GM19099 (cell line): ENCODE results near the gene KDM3A.

Source experiments
- POLR2A ChIP-seq: IDR thresholded peaks from 3 replicates; pipeline ENCODE4 v1.6.1; 2011; ENCODE audit warnings: low read depth; ENCODE audit not compliant: insufficient read length; ENCODE audit errors: extremely low read depth

Gene KDM3A

DNA sequence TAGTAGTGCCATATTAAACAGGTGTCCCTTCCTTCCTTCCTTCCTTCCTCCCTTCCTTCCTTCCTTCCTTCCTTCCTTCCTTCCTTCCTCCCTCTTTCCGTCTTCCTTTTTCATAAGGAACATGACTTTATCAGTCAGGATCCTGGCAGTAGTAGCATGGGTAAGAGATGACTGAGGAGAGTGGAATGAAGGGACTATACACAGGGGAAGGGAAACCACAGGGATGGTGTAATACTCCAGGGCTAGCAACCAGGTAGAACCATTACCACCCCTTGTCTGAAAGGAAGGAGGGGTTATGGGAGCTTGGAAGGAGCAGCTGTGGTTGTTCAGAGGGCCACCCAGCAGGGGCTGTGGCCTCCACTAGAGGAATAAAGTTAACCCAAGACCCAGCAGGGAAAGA, 23.2 kb upstream of the KDM3A start:
- TF ChIP-seq POLR2A: no peak

DNA sequence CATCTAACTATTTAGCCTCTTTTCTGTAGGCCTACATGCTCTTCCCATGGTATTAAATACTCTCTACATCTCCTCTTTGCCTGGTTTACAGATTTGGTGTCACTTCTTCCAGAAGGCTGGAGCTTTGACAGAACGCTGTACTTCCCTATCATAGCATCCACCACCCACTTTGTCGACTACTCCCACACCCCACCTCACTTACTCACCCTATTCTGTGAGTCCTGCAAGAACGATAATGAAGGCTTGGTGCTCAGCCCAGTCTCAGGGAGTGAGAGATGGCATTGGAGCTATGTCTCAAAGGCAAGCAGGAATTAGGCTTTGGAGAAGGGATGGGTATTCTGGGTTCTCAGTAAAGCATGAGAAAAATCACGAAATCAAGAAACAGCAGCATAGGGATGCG, 20.3 kb upstream of the KDM3A start:
- TF ChIP-seq POLR2A: no peak

DNA sequence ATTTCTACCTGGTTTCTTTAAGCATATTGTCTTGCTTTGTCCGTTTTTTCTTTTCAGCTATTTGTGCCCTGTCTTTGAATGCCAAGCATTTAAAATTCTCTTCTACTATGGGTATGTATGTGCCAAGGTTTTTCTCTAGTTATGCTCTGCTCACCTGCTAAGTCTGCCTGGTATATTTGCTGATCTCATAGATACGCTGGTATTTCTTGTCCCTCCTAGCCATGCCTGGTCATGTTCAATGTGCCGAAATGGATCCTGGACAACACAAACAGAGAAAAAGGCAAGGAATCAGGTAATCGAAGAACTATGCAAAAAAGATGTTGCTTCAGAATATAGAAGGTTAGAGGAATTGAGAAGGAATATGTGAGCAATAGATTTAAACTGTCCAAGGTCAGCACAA, 14.9 kb upstream of the KDM3A start:
- no peak for TF ChIP-seq POLR2A

DNA sequence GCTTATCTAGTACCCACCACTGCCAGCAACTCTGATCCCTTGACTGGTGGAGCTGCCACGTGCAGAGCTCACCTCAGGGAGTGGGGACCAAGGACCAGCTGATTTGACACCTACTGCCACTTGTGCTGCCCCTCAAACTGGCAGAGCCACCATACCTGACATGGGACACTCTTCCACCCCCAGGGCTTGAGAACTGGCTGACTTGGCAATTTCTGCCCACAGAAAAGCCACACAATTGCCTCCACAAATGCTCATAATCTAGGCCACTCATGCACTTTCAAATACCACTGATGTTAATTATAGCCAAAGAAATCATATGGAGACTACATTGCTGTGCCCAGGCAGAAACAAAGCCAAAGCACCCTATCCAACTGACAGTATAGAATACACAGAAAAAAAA, 11.8 kb upstream of the KDM3A start:
- TF ChIP-seq POLR2A: no peak

DNA sequence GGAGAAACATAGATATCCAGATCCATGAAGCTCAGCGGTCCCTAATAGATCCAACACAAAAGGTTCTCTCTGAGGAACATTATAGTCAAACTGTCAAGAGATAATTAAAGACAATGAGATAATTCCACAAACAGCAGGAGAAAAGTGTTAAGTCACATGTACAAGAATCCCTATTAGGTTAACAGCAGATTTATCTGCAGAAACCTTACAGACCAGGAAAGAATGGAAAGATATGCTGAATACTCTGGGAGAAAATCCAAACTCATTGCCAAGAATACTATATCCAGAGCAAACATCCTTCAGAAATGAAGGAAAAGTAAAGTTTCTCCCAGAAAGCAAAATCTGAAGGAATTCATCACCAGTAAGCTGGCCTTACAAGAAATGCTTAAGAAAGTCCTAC, 10.8 kb upstream of the KDM3A start:
- TF ChIP-seq POLR2A: no peak

DNA sequence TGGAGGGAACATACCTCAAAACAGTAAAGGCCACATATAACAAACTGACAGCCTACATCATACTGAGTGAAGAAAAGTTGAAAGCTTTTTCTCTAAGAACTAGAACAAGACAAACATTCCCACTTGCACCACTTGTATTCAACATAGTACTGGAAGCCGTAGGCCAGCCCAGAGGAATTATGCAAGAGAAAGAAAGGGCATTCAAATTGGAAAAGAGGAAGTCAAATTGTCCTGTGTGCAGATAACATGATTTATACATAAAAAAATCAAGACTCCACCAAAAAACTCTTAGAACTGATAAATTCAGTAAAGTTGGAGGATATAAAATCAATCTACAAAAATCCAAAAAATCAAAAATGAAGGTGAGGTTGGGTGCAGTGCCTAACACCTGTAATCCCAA, 8.0 kb upstream of the KDM3A start:
- TF ChIP-seq POLR2A: no peak

DNA sequence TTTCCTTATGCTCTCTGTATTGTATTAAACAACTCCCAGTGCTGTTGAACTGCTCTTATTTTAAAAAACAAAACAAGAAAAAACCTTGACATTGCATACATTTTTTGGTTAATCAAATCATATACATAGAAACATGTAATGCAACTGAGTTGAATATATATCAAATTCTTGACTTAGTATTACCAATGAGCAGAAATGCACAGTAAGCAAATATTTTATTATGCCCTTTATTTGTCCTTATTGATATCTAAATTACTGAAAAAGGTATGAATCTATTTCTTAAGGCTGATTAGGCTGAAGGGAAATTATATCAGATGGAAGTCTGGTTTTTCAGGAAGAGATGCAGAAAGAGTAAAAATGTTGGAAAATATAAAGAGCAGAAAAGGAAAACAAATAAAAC, 6.9 kb upstream of the KDM3A start:
- TF ChIP-seq POLR2A: no peak

DNA sequence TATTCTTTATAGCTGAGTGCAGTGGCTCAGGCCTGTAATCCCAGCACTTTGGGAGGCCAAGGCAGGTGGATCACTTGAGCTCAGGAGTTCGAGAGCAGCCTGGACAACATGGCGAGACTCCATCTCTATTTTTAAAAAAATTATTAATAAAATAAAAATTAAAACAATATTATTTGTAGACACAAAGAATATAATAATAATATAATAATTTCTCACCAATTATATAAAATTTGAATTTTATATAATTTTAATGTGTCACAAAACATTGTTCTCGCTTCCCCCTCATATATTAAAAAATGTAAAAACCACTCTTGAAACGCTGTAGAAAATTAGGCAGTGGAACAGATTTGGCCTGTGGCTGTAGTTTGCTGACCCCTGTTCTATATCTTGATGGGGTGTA, 5.6 kb upstream of the KDM3A start:
- no peak for TF ChIP-seq POLR2A

DNA sequence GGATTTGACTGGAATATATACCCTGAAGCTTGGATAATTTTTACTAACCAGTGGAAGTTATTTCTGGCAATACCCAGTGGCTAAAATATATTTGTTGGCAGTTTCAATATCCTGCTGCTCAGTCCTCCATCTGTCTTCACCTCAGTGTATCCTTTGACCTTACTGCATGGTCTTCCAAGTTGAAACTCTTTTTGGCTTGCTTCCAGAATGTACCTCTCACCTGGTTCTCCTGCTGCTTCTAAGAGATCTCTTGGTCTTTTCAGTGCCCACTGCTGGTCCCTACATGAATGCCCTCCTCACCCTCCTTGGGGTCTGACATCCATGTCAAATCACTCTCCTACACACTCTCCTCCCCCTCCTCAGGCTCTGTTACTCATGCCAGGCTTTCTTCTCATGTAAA, 4.8 kb upstream of the KDM3A start:
- TF ChIP-seq POLR2A: no peak

DNA sequence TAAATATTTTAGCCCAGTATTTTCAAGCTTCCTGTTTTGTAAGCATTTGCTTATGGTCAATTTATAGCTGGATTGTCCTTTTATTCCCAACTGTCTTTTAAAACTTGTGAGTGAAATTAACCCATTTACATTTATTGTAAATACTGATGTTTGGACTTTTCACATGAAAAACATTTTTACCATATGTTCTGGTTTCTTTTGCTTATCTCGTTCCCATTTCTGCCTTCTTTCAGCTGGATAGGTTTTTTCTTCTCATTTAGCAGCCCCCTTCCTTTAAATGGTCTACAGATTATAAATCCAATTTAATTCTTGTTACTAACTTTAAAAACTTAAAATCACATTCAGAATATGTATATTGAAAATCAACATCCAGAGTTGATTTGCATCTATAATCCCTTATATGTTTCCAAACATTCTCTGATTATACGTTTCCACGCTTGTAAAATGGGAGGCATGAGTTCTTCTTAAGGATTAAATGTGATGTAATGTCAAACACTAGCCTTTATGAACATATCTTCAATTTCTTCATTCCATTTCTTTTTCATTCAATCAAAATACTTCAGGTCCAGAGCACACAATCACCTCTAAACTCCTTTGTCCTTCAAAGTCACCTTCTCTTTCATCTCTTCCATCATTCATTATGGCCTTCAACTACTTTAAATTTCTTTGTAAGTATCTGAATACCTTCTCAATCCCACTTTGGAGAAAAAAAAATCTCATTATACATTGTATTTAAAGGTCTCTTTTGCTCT, 1.1 kb upstream of the KDM3A start:
- no peak for TF ChIP-seq POLR2A

DNA sequence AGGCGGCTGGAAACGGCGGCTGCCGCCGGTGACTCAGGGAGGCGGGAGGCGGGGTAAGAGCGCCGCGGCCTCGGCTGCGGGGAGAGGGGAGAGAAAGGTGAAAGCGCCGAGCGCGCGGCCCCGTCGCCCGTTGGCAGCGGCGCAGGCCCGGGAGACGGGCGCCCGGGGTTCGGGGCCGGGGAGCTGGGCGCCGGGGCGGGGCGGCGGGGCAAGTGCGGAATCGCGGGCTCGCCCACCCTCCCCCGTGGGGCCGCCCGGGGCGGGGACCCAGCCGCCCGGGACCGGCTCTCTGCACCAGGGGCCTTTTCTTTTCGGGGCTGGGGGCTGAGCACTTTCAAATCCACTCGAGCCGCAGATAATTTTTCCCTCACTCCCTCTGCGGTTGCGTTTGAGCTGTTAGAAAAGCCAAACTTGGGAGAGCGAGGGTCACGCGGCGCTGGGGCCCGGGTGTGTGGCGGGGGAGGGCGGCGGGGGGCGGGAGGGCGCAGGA, 266 bp downstream of the KDM3A start:
- peak; percentile 91 for TF ChIP-seq POLR2A

DNA sequence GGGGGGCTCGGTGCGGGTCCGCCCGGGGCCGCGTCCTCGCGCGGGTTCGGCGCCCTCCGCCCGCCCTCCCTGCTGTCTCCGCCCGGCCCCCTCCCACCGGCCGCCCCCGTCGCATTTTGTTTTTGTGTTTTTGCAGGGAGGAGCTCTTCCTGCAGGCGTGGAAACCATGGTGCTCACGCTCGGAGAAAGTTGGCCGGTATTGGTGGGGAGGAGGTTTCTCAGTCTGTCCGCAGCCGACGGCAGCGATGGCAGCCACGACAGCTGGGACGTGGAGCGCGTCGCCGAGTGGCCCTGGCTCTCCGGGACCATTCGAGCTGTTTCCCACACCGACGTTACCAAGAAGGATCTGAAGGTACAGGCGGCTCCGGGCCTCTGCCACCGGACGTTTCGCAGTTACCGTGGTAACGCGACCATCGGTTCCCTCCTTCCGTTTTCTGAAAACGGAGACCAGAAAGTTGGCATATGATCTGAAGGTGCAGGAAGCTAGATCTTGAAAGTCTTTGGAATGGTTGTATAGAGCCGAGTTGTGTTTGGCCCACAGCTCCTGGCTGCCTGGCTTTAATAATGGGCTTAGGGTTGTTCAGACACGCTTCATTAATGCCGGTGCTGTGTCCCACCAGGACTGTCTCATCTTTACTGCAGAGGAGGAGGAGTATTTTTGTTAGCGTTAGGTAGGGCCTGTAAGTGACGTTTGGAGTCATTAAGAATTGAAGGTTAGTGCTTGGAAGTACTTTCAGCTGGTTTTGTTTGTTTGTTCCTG, 891 bp downstream of the KDM3A start:
- no peak for TF ChIP-seq POLR2A

DNA sequence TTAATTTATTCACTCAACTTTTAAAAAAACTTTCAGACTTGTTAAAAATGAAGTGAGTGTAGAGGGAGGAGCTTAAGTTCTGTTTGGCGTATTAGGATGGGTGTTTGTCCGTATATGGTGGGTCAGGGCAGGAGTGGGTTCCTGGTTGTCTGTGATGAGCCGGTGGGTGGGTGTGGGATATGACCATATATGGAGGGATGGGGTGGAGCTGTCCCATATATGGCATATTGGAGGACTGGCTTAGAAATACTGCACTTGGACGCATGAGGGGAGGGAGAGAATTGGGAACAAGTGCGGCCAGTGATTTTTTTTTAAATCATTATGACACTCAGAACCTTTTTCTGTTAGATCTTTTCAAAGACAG, 1.5 kb downstream of the KDM3A start:
- no peak for TF ChIP-seq POLR2A

DNA sequence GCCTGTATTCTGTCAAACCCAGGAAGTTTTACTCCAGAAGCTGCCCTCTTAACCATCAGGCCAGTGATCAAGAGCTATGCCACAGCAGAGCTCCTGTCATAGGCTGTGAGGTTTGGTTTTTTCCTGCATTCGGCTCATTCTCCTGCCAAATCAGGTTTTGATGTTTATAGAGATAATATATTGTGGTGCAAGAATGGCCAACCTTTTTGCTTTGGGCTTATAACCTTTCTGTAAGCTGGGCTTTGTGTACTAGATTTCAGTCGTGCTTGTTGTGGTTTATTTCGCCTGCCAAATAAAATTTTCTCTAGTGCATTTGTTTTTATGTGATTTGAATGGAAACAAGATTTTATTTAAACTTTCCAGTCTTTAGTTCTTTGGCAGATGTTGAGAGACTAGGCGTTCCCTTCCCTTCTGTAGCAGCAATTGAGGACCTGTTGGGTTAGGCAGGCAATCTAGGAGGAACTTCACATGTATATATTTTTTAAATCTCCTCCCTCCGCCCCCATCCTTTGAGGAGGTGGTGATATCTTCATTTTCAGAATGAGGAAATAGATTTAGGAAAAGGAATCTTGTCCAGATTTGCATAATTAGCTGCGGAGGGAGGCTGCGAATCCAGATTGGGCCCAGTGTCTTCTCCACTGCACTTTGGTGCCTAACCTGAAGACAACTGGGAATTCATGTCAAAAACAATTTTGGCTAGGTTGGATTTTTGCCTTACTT, 2.6 kb downstream of the KDM3A start:
- TF ChIP-seq POLR2A: no peak

DNA sequence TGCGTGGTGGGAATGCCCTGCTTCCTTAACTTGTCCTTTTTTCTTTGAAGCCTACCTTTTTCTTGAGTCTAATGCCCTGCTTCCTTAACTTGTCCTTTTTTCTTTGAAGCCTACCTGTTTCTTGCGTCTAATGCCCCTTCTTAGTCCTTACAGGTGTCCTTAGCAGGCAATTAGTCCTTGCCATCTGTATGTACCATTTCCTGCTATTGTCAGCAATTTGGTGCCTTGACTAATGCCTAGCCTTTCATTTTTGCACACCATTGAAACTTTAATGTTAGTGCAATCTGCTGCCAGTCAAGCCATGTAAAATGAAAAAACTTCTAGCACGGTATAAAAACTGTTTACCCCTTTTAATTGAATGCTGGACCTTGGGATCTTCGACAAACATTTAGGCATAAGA, 4.3 kb downstream of the KDM3A start:
- TF ChIP-seq POLR2A: no peak

DNA sequence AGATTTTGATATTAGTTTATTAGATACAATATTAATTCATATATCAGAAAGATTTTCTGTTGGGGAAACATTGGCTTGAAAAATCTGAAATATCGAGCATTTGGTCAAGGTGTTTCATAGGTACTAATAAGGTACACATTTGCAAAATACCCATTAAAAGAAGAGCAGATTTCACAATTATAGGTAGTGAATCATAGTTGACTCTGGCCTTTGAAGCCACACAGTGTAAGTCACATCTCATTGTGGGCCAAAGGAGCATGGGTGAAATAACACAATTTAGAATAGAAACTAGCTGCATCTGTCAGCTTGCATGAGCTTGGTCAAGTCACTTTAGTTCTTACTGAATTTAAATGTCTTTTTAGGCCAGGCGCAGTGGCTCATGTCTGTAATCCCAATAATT, 4.9 kb downstream of the KDM3A start:
- TF ChIP-seq POLR2A: no peak
